Smooth muscle cell (in vitro differentiated cells): ENCODE results near the gene HOGA1. TPM values are rescaled to one million over a fixed set of nuclear protein-coding genes. Genes with fewer than 3 reads are reported as not detected.

Experiments
- DNase-seq: peaks from one replicate; lab custom pipeline; 2025; ENCODE audit not compliant: unreplicated experiment; lab: John Stamatoyannopoulos, UW
- H2AFZ ChIP-seq: fragments of 200-600 bp; sonication (generic); 2 replicates; pipeline ENCODE4 v1.6.0; 2016; ENCODE audit warnings: antibody characterized with exemption, low read depth, mild to moderate bottlenecking
- H3F3A ChIP-seq: fragments of 200-600 bp; sonication (generic); 2 replicates; pipeline ENCODE4 v1.6.0; 2017; ENCODE audit warnings: antibody characterized with exemption, low read depth
- H3K27ac ChIP-seq: fragments of 200-600 bp; sonication (generic); 2 replicates; pipeline ENCODE4 v1.5.1; 2016; ENCODE audit warnings: low read depth, mild to moderate bottlenecking
- H3K27me3 ChIP-seq: fragments of 200-600 bp; sonication (generic); 2 replicates; pipeline ENCODE4 v1.6.1; 2016; ENCODE audit warnings: low read depth, mild to moderate bottlenecking
- H3K36me3 ChIP-seq: fragments of 200-600 bp; sonication (generic); 2 replicates; pipeline ENCODE4 v1.5.1; 2016; ENCODE audit warnings: low read depth
- H3K4me1 ChIP-seq: fragments of 200-600 bp; sonication (generic); 2 replicates; pipeline ENCODE4 v1.5.1; 2016; ENCODE audit warnings: low read depth
- H3K4me2 ChIP-seq: fragments of 200-600 bp; sonication (generic); 2 replicates; pipeline ENCODE4 v1.6.0; 2016; ENCODE audit warnings: mild to moderate bottlenecking
- H3K4me3 ChIP-seq: fragments of 200-600 bp; sonication (generic); 2 replicates; pipeline ENCODE4 v1.5.1; 2016; ENCODE audit warnings: mild to moderate bottlenecking
- H3K79me2 ChIP-seq: fragments of 200-600 bp; sonication (generic); 2 replicates; pipeline ENCODE4 v1.6.0; 2016; ENCODE audit warnings: low read depth, mild to moderate bottlenecking
- H3K9ac ChIP-seq: fragments of 200-600 bp; sonication (generic); 2 replicates; pipeline ENCODE4 v1.6.0; 2016; ENCODE audit warnings: low read depth
- H3K9me3 ChIP-seq: fragments of 200-600 bp; sonication (generic); replicated peaks from 2 replicates; pipeline ENCODE4 v1.5.1; 2016; ENCODE audit warnings: low read depth
- H4K20me1 ChIP-seq: fragments of 200-600 bp; sonication (generic); 2 replicates; pipeline ENCODE4 v1.6.0; 2016; ENCODE audit warnings: low read depth
- CTCF ChIP-seq: fragments of 200-600 bp; sonication (generic); IDR thresholded peaks from 2 replicates; pipeline ENCODE4 v1.5.1; 2017; ENCODE audit warnings: borderline replicate concordance, mild to moderate bottlenecking, antibody characterized with exemption; ENCODE audit not compliant: insufficient read depth, poor library complexity, severe bottlenecking
- WGBS: methylation state at CpG from one replicate; pipeline ENCODE4 v1.1.7; 2016; ENCODE audit warnings: low lambda C conversion rate; 5-methylcytosine and 5-hydroxymethylcytosine counted together
- polyA plus RNA-seq: library from polyadenylated mRNA; unstranded; fragments of >200 nt; fragmentation: Nextera tagmentation; extraction: Ambion mirVana; gene quantifications from 2 replicates; pipeline ENCODE4 v1.2.1, GENCODE V29; 2016
- total RNA-seq: library from RNA; depleted of rRNA; stranded (reverse); fragments of >200 nt; gene quantifications from 2 replicates; pipeline ENCODE4 v1.2.3, GENCODE V29; 2014

The HOGA1 gene
- total and polyA plus RNA-seq, 2 experiments from 2014 or later, result 0.10 TPM; not detected in 1

GRCh38 chr10:97651773-97652172 is 67.6 kb downstream of the HOGA1 start:
- Histone ChIP-seq H3K36me3 (peaks cover 17% of the 10 kb centered on the region), H3K4me1 (peaks cover 19% of the 10 kb centered on the region), H3K9me3 (no peaks in the 10 kb centered on the region), H3K9ac (peak overlapping the region; percentile 64), H3F3A (peaks cover 31% of the 10 kb centered on the region), H3K27me3 (no peaks in the 10 kb centered on the region), H2AFZ (no peak overlapping the region), H3K4me3 (no peak overlapping the region), H3K27ac (peak overlapping the region; percentile 96), H4K20me1 (no peaks in the 10 kb centered on the region), H3K4me2 (no peak overlapping the region), H3K79me2 (peaks cover 33% of the 10 kb centered on the region)
- no peak for DNase-seq
- TF ChIP-seq CTCF, result no peak
- WGBS, result 76% methylated on average over 3 of the region's 3 CpGs

- H3K9me3 ChIP-seq, result no peaks in the 10 kb centered on the region
- peaks cover 17% of the 10 kb centered on the region for H3K36me3 ChIP-seq
- H3K4me1 ChIP-seq, result no peaks in the 10 kb centered on the region
- 95% methylated on average over 5 of the region's 5 CpGs for WGBS
- H3K4me3 ChIP-seq, result no peak overlapping the region
- no peak for TF ChIP-seq CTCF
- H3K27ac ChIP-seq, result no peak overlapping the region
- H3K27me3 ChIP-seq, result no peaks in the 10 kb centered on the region
- peaks cover 9% of the 10 kb centered on the region for H3K79me2 ChIP-seq
- H3K9ac ChIP-seq, result no peak overlapping the region
- peaks cover 1% of the 10 kb centered on the region for H4K20me1 ChIP-seq
- H3F3A ChIP-seq, result peaks cover 5% of the 10 kb centered on the region
- no peak overlapping the region for H2AFZ ChIP-seq
- no peak overlapping the region for H3K4me2 ChIP-seq
- no peak for DNase-seq
Observed at GRCh38 chr10:97656777-97657176, 72.6 kb downstream of the HOGA1 start.

GRCh38 chr10:97659589-97659988 is 75.4 kb downstream of the HOGA1 start:
- H3K4me3 ChIP-seq, result no peak overlapping the region
- H3K27me3 ChIP-seq, result no peaks in the 10 kb centered on the region
- no peaks in the 10 kb centered on the region for H3K79me2 ChIP-seq
- WGBS, result 44% methylated on average over 1 of the region's 1 CpG
- H3K27ac ChIP-seq, result peak overlapping the region; percentile 9
- peaks cover 5% of the 10 kb centered on the region for H3K36me3 ChIP-seq
- H2AFZ ChIP-seq, result no peak overlapping the region
- peaks cover 5% of the 10 kb centered on the region for H4K20me1 ChIP-seq
- TF ChIP-seq CTCF, result no peak
- H3F3A ChIP-seq, result peaks cover 5% of the 10 kb centered on the region
- no peaks in the 10 kb centered on the region for H3K4me1 ChIP-seq
- no peaks in the 10 kb centered on the region for H3K9me3 ChIP-seq
- no peak for DNase-seq
- H3K4me2 ChIP-seq, result no peak overlapping the region
- H3K9ac ChIP-seq, result no peak overlapping the region

Other genes starting within 250 kb of the HOGA1 start
- gene FRAT2, start 249.7 kb upstream of the HOGA1 start, total RNA-seq, result 4.0 and 4.8 TPM in 2 replicates
- 5.9 and 7.7 TPM in 2 replicates for gene FRAT2, start 249.7 kb upstream of the HOGA1 start, polyA plus RNA-seq
- gene RRP12, start 183.0 kb upstream of the HOGA1 start, total RNA-seq, result 15.9 and 18.8 TPM in 2 replicates
- 14.1 and 21.7 TPM in 2 replicates for gene RRP12, start 183.0 kb upstream of the HOGA1 start, polyA plus RNA-seq
- gene PGAM1, start 158.2 kb upstream of the HOGA1 start, total RNA-seq, result 725 and 787 TPM in 2 replicates
- 921 and 957 TPM in 2 replicates for gene PGAM1, start 158.2 kb upstream of the HOGA1 start, polyA plus RNA-seq
- 44.9 and 48.7 TPM in 2 replicates for gene EXOSC1, start 138.4 kb upstream of the HOGA1 start, total RNA-seq
- gene EXOSC1, start 138.4 kb upstream of the HOGA1 start, polyA plus RNA-seq, result 61.5 and 97.5 TPM in 2 replicates
- 48.5 and 50.3 TPM in 2 replicates for gene ZDHHC16, start 138.2 kb upstream of the HOGA1 start, total RNA-seq
- gene ZDHHC16, start 138.2 kb upstream of the HOGA1 start, polyA plus RNA-seq, result 73.3 and 81.1 TPM in 2 replicates
- 97.9 and 125 TPM in 2 replicates for gene MMS19, start 86.0 kb upstream of the HOGA1 start, total RNA-seq
- 76.8 and 81.4 TPM in 2 replicates for gene MMS19, start 86.0 kb upstream of the HOGA1 start, polyA plus RNA-seq
- gene UBTD1, start 85.5 kb upstream of the HOGA1 start, total RNA-seq, result 26.5 and 27.1 TPM in 2 replicates
- 59.9 and 61.5 TPM in 2 replicates for gene UBTD1, start 85.5 kb upstream of the HOGA1 start, polyA plus RNA-seq
- not detected in 2 replicates for gene ANKRD2, start 11.6 kb upstream of the HOGA1 start, total RNA-seq
- gene ANKRD2, start 11.6 kb upstream of the HOGA1 start, polyA plus RNA-seq, result 0.30 TPM in 1 of 2 replicates, not detected in the other
- gene C10orf62, start 5.3 kb downstream of the HOGA1 start, total RNA-seq, result not detected in 2 replicates
- not detected in 2 replicates for gene C10orf62, start 5.3 kb downstream of the HOGA1 start, polyA plus RNA-seq
- gene MORN4, start 49.1 kb downstream of the HOGA1 start, total RNA-seq, result 2.9 and 9.3 TPM in 2 replicates
- gene MORN4, start 49.1 kb downstream of the HOGA1 start, polyA plus RNA-seq, result 11.3 and 16.8 TPM in 2 replicates
- 20.8 and 23.4 TPM in 2 replicates for gene PI4K2A, start 56.3 kb downstream of the HOGA1 start, total RNA-seq
- 20.4 and 21.0 TPM in 2 replicates for gene PI4K2A, start 56.3 kb downstream of the HOGA1 start, polyA plus RNA-seq
- 14.9 and 23.8 TPM in 2 replicates for gene AVPI1, start 102.9 kb downstream of the HOGA1 start, total RNA-seq
- 26.9 and 32.5 TPM in 2 replicates for gene AVPI1, start 102.9 kb downstream of the HOGA1 start, polyA plus RNA-seq
- gene MARVELD1, start 129.3 kb downstream of the HOGA1 start, total RNA-seq, result 46.3 and 58.4 TPM in 2 replicates
- gene MARVELD1, start 129.3 kb downstream of the HOGA1 start, polyA plus RNA-seq, result 95.5 and 132 TPM in 2 replicates
- gene ZFYVE27, start 152.7 kb downstream of the HOGA1 start, total RNA-seq, result 7.0 and 9.7 TPM in 2 replicates
- 11.4 and 14.0 TPM in 2 replicates for gene ZFYVE27, start 152.7 kb downstream of the HOGA1 start, polyA plus RNA-seq
- not detected in 2 replicates for gene SFRP5, start 187.6 kb downstream of the HOGA1 start, total RNA-seq
- 0.11 and 0.12 TPM in 2 replicates for gene SFRP5, start 187.6 kb downstream of the HOGA1 start, polyA plus RNA-seq